ENCODE results near the gene IMMP2L.

The IMMP2L gene

GRCh38 chr7:110994028-110994967 is 568.0 kb downstream of the IMMP2L start:
- no peak for DNase-seq (ENCODE audit: low read depth in 2 of 2)

- no peak for DNase-seq (ENCODE audit: low read depth in 2 of 2)
These were observed 573.3 kb downstream of the IMMP2L start for GRCh38 chr7:110988890-110989501.

DNA sequence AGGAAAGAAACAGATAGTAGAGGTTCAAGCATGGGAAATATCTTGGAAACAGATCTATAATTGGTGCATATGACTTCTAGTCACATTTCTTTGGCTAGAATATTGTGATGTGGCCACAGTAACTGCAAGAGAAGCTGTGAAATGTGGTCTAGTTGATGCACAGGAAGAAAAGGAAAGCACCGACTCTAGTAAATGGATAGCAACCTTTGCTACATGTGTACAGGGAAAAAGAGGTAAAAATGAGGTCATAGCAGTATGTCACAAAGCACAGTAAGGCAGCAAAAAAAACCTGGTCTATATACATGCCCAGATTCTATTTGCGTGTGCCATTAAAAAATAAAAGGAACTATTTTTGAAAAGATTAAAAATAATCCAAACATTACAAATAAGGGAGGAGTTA is 573.9 kb downstream of the IMMP2L start:
- DNase-seq (ENCODE audit: low read depth in 2 of 2), result no peak

GRCh38 chr7:110987127-110987693 is 575.1 kb downstream of the IMMP2L start:
- no peak for DNase-seq (ENCODE audit: low read depth in 2 of 2)

DNA sequence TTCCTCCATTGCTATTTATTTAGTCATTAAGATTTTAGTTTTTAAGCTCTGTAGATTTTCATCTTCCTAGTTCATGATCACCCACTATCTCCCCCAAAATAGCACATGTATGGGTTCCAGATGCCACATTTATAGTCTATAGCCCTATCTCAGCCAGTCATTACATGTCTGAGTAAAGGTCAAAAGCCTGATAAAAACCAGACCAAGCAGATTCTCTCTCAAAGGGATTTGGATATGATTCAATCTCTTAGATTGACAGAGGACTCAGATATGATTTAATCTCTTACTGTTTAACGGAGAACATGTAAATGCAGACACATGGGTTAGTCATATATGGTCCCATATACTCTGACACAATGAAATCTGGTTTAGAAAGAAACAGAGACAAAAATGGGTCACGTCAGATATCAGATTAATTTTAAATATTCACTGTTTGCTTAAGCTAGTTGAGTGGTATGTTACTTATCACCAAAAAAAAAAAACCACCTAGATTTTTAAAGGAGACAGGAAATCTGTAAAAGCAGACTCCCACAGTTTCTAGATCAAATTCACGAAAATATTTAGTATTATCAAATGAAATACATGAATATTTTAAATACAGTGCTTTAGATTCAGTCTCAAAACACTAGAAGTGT is 578.4 kb downstream of the IMMP2L start:
- no peak for DNase-seq (ENCODE audit: low read depth in 2 of 2)

- DNase-seq (ENCODE audit: low read depth in 2 of 2), result no peak
These were observed 585.1 kb downstream of the IMMP2L start for GRCh38 chr7:110977127-110977737.

GRCh38 chr7:110975486-110975885 is 586.8 kb downstream of the IMMP2L start:
- no peak for DNase-seq (ENCODE audit: low read depth in 2 of 2)

DNA sequence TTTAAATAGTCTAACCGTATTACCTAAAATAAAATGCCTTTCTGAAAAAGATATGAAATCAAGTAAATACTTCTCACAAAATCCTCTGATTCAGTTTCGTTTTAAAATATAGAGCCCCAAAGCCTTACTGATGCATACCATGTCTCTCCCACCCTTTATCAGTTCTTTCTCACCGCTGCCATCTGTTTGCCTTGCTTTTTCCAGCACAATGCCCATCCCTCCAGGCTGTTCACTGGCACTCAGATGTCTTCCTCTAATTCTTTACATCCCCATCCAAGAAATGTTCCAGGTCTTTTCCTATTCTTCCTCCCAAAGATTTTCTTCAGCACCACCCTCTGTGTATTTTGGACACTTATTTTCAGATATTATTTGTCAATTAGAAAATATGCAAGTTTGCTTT is 587.9 kb downstream of the IMMP2L start:
- no peak for DNase-seq (ENCODE audit: low read depth in 2 of 2)

GRCh38 chr7:110973196-110973990 is 588.9 kb downstream of the IMMP2L start:
- no peak for DNase-seq (ENCODE audit: low read depth in 2 of 2)

DNA sequence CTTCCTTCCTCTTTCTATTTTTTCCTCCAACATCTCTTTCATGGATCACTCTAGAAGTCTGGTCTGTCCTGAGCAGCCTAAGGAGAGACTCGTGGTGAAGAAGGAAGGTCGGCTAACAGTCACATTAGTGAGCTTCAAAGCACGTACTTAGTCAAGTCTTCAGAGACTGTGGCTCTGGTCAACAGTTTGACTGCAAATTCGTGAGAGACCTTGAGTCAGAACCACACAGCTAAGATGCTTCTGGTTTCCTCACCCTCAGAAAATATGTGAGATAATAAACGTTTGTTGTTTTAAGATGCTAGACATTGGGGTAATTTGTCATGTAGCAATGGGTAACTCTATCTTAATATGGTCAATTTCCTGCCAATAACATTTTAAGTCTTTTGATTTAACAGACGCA is 597.5 kb downstream of the IMMP2L start:
- DNase-seq (ENCODE audit: low read depth in 2 of 2), result no peak

- no peak for DNase-seq (ENCODE audit: low read depth in 2 of 2)
These were observed 599.5 kb downstream of the IMMP2L start for GRCh38 chr7:110962826-110963225.

DNA sequence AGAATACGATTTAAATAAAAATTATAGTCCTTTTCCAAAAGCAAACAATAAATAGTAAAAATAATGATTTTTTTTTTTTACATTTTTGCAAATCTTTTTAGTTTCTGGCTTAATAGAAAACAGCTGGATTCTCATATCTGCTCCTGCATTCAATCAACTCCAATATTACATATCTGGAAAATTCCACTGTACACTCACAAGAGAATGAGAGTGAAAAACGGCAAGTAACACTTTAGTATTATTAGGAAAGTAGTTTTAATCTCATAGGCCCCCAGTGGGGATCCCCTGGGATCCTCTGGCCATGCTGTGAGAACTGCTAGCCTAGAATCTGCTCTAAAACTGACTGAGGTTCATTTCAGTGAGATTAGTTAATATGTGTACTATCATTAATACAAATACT is 599.9 kb downstream of the IMMP2L start:
- DNase-seq (ENCODE audit: low read depth in 2 of 2), result no peak

DNA sequence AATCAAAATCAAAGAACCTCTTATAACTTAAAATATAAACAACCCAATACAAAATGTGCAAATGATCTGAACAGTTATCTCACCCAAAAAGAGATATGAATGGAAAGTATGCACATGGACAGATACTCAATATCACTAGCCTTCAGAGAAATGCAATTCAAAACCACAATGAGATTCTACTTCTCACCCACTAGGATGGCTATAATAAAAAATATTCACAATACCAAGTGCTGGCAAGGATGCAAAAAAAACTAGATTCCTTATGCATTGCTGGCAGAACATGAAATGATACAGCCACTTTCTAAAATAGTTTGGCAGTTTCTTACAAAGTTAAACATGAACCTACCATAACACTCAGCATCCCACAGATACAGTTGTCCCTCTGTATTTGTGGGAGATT is 601.5 kb downstream of the IMMP2L start:
- no peak for DNase-seq (ENCODE audit: low read depth in 2 of 2)

GRCh38 chr7:110948280-110948679 is 614.0 kb downstream of the IMMP2L start:
- no peak for DNase-seq (ENCODE audit: low read depth in 2 of 2)

DNA sequence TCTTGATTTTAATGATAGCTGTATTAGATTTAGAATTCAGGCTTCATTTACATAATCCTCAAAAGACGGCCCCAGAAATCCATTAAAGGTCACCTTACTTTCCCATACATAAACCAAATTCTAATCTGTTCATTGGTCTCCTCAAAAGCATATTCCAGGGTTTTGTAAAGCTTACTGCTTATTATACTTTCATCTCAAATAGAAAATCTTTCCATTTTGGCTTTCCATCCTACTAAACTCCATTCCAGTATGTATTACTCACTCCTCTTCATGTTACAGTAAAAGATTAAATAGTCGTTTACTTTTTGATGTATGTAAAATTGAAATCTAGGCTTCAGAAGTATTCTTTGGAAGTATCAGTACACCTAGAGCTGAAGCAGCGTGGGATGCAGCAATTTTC is 614.9 kb downstream of the IMMP2L start:
- DNase-seq (ENCODE audit: low read depth in 2 of 2), result no peak

DNA sequence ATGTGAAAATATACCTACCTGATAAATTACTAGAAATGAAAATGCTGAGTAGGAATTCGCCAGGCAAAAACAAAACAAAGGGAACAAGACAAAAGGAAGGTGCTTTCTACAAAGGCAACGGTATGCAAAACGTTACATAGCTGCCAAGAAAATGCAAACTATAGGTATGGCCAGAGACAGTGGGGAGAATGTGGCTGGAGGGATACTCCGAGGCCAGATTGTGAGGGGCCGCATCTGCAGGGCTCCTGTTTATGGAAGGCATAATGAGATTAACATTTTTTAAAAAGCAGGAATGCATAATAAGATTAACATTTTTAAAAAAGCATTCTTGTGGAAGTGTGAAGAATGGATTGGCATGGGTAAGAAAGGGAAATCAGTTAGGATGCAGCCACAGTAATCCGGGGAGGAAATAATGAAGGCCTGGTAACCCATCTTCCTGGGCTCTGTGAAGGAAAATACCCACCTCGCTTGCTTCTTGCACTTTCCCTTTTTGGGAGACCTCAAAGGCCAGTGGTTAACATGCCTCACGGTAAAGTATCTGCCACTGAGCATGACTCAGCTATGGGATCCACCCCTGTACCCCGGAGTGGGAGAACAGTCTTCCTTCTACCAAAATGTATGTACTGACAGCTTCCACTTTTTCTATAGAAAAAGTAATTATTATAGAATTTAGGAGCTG is 617.2 kb downstream of the IMMP2L start:
- no peak for DNase-seq (ENCODE audit: low read depth in 2 of 2)

GRCh38 chr7:110944448-110944847 is 617.8 kb downstream of the IMMP2L start:
- no peak for DNase-seq (ENCODE audit: low read depth in 2 of 2)

DNA sequence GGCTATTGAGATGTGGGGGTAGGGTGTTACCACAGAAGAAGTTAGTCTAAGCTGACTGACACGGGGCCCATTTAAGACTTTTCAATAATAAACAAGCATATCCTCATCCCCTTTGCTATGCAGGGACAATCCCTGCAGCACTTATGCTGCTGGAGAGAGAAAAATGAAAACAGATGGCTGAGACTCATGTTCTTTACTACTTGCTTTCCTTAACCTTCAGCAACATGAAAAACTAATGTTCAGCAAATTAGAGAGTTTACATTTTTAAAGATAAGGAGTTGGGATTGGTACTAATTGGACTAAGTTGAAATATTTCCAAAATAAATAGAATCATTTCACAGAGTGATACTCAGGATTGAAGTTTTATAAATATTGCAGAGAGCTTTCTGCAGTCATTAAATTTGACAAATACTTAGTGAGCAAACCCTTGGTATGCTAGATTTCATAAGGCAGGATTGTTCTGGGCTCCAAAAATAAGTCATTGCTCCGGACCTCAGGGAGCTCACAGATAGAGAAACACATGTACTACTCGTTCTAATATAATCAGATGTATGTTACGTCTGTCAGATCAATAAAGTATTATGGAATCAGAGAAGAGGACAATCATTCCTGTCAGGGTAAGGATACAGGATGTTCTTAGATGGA is 618.5 kb downstream of the IMMP2L start:
- DNase-seq (ENCODE audit: low read depth in 2 of 2), result no peak

DNA sequence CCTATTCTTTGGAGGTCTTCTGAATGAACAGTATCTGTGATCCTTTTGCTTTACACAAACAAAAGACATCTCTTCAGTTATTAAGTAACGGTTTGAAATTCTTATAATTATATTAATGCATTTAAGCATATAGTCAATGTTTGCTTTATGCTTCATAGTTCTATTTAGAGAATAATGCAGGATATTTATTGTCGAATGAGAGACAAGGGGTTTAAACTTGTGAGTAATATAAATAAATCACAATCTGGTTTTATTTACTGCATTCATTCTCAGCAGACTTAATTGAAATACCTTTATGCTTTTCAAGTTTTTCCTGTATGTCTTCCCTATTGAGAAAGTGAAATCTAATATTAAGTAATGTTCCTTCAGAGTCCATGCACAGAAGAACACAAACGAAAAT is 620.9 kb downstream of the IMMP2L start:
- DNase-seq (ENCODE audit: low read depth in 2 of 2), result no peak

DNA sequence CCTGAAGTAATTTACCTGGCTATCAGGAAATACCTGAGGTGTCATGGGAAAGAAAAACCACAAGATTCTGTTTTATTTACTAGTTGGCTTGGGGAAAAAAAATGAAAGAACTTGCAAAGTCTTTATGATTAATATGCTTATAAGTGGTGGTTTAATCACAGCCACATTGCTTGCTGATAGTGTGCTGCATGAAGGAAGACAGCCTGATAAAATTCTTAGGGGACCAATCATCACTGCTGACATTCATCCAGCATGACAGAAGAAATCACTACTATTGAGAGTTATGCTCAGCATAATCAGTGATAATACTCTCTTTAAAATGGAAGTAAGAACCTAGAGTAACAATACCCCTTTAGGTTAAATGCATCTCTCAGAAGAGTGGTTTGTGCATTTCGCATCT is 621.5 kb downstream of the IMMP2L start:
- DNase-seq (ENCODE audit: low read depth in 2 of 2), result no peak

Measured in stimulated activated CD8-positive, alpha-beta memory T cell treated with anti-CD3 and anti-CD28 coated beads, Interleukin-15, amount 100 ng/mL, for 4 hours (primary cell).